Measurements from ENCODE around the gene DPY19L3.

DNA sequence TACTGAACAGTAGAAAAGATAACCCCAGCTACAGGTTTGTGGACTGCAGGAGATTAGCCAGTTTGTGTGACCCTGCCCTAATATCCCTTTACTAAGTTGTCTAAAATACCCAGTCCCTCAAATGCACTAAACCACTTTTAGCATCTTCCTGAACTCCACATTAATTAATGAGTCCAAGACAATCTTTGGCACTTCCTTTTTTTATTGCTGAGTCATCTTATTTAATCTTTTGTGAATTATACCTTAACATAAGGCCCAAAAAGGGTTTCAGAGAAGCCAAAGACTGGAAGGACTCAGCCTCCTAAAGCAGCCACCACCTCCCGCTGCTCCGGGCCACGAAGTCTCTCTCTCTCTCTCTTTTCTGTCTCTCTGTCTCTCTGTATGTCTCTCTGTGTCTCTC lies 126.7 kb downstream of the DPY19L3 start:
- TF ChIP-seq, protein P1, sequence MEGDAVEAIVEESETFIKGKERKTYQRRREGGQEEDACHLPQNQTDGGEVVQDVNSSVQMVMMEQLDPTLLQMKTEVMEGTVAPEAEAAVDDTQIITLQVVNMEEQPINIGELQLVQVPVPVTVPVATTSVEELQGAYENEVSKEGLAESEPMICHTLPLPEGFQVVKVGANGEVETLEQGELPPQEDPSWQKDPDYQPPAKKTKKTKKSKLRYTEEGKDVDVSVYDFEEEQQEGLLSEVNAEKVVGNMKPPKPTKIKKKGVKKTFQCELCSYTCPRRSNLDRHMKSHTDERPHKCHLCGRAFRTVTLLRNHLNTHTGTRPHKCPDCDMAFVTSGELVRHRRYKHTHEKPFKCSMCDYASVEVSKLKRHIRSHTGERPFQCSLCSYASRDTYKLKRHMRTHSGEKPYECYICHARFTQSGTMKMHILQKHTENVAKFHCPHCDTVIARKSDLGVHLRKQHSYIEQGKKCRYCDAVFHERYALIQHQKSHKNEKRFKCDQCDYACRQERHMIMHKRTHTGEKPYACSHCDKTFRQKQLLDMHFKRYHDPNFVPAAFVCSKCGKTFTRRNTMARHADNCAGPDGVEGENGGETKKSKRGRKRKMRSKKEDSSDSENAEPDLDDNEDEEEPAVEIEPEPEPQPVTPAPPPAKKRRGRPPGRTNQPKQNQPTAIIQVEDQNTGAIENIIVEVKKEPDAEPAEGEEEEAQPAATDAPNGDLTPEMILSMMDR (conservative IDR thresholded peaks at IDR 0.05 in 1 of 2, IDR thresholded peaks at IDR 0.05 in 1 of 2; ENCODE audit: extremely low read depth in 1 of 2, insufficient read depth in 1 of 2, low read depth in 1 of 2, low read length in 2 of 2), result no peak
- TF ChIP-seq EZH2 (IDR thresholded peaks at IDR 0.05; ENCODE audit: borderline replicate concordance, low read length), result no peak
